Breast epithelium (tissue), 3 donors: Measurements from ENCODE around the gene SLC25A36.

Experiments used
- CTCF ChIP-seq, 3 donors: fragments of 450-650 bp; IDR thresholded peaks; one replicate each; pipeline ENCODE4 v1.5.1; 2016 to 2017; ENCODE audit warnings: antibody characterized with exemption in 3 of 3, mild to moderate bottlenecking in 3 of 3, moderate library complexity in 3 of 3
- POLR2A ChIP-seq: fragments of 450-650 bp; IDR thresholded peaks from one replicate; pipeline ENCODE4 v1.6.1; 2016; ENCODE audit warnings: antibody characterized with exemption, mild to moderate bottlenecking, moderate library complexity
- POLR2AphosphoS5 ChIP-seq, 3 donors: sonication (generic); formaldehyde crosslinking; IDR thresholded peaks; one replicate each; pipeline ENCODE4 v1.6.1; 2017; ENCODE audit warnings: antibody characterized with exemption in 3 of 3

- no peak for TF ChIP-seq CTCF (IDR thresholded peaks at IDR 0.05)
- no peak for TF ChIP-seq POLR2A
- TF ChIP-seq POLR2AphosphoS5 (IDR thresholded peaks at IDR 0.05) = no peak
Observed at GRCh38 chr3:141012571-141012970, 70.9 kb downstream of the SLC25A36 start.
